ENCODE results near the gene COX10.

GRCh38 chr17:14198575-14198974 lies 129.3 kb downstream of the COX10 start:
- no peak for TF ChIP-seq CTCF (IDR thresholded peaks at IDR 0.05; ENCODE audit: low read depth, low read length)
- TF ChIP-seq EZH2phosphoT487 (IDR thresholded peaks at IDR 0.05; ENCODE audit: low read depth) = no peak

Measured in OCI-LY3 (cell line).